ENCODE measurements around the gene CEP85L.

- TF ChIP-seq CTCF (IDR thresholded peaks at IDR 0.05), result no peak
- no peak for TF ChIP-seq POLR2A (IDR thresholded peaks at IDR 0.05)
These were observed 88.4 kb downstream of the CEP85L start for GRCh38 chr6:118562959-118563358.
